GM12874 (cell line): Measurements from ENCODE around the gene FEM1B.

ENCODE experiments used
- TF ChIP-seq, protein P1 (sequence below): IDR thresholded peaks from 2 replicates; pipeline ENCODE4 v1.5.1; 2011; ENCODE audit warnings: low read depth, mild to moderate bottlenecking, control low read depth, low read length, moderate library complexity; ENCODE audit not compliant: insufficient read depth

Gene FEM1B

DNA sequence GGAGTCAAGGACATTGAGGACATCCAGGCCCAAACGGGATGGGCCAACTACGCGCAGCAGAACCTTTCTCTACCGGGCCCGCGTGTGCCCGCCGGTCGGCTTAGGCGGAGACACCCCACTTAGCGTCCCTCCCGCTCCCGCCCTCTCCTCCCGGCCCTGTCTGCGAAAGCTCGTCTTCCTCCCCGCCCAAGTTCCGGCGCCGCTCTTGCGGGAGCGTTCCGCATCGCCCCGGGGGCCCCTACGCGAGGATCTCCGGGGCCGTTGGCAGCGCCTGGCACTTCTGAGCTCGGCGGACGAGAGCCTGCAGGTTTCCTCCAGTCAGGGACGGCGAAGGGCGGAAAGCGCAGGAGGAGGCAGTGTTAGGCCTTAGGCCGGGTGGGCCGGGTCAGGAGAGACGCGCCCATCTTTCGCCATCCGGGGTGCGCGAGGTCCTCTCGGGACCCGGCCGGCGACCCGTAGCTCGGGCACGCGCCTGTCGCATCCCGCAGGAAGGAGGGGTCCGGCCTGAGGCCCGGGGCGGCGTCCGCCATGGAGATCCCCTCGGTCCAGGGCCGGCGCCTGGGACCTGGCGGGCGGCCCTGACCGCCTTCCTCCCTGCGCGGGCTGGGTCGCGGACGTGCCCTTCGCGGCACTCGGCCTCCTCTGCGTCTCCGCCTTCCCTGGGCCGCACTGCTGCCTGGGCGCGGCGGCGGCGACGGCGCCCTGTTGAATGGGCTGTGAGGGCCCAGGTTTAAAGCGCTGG is at the start of gene FEM1B:
Gene FEM1B (plus strand): TSS at position 143 of the 742 bp plus-strand sequence. CDS start 673 bp downstream, outside the sequence.
- TF ChIP-seq, protein P1, sequence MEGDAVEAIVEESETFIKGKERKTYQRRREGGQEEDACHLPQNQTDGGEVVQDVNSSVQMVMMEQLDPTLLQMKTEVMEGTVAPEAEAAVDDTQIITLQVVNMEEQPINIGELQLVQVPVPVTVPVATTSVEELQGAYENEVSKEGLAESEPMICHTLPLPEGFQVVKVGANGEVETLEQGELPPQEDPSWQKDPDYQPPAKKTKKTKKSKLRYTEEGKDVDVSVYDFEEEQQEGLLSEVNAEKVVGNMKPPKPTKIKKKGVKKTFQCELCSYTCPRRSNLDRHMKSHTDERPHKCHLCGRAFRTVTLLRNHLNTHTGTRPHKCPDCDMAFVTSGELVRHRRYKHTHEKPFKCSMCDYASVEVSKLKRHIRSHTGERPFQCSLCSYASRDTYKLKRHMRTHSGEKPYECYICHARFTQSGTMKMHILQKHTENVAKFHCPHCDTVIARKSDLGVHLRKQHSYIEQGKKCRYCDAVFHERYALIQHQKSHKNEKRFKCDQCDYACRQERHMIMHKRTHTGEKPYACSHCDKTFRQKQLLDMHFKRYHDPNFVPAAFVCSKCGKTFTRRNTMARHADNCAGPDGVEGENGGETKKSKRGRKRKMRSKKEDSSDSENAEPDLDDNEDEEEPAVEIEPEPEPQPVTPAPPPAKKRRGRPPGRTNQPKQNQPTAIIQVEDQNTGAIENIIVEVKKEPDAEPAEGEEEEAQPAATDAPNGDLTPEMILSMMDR = no peak

DNA sequence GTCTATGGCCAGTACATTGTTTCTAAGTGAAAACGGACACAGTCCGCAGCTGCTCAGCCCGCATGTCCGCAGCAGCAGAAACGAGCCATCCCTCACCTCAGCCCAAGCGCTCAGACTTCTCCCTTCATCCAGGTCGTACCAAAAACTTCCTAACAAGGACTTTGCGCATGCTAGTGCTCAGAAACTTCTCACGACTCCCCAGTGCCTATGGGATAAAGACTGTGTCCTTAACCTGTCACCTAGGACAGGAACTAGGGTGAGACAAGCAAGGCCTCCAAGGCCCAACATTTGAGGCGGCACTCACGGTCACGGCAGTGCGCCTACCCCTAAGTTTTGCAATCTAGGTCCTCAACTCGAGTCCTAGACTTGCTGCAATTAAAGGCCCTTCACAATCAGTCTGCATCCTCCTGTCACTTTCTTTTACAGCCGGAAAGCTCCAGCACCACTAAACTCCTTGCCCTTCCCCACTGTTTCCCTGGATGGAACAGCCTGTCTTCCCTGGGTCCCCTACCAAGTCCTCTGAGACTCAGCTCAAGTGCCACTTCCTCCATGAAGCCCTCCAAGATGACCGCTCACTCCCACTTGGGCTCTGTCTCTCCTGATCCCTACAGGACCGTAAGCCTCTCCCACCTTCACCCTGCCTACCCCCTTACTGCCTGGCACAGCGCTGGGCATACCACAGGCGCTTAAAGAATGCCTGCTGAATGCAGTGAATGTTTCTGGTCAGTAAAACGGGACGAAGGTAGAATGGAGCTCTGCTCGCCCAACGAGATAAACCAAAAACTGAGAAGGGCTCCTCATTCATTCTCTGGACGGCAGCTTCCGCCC is 49.2 kb upstream of the FEM1B start:
- TF ChIP-seq, protein P1 = no peak

DNA sequence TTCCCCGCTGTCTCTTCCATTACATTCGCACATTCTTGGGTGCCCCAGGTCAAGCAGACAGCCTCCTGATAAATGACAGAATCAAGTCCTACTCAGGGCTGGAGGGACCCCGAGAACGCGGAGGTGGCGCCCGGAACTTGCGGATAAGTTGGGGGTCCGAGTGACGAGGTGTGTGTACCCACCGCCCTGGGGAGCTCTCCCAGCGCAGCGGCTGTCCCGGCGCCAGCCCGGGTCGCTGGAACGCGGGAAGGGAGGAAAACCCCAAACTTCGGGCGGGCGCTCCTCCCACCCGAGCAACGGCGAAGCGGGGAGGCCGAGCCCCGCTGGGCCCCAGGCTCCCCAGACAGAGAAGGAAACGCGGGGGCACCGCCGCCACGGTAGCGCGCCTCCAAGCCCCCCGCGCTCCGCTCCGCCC is 48.6 kb upstream of the FEM1B start:
- TF ChIP-seq, protein P1 = no peak

DNA sequence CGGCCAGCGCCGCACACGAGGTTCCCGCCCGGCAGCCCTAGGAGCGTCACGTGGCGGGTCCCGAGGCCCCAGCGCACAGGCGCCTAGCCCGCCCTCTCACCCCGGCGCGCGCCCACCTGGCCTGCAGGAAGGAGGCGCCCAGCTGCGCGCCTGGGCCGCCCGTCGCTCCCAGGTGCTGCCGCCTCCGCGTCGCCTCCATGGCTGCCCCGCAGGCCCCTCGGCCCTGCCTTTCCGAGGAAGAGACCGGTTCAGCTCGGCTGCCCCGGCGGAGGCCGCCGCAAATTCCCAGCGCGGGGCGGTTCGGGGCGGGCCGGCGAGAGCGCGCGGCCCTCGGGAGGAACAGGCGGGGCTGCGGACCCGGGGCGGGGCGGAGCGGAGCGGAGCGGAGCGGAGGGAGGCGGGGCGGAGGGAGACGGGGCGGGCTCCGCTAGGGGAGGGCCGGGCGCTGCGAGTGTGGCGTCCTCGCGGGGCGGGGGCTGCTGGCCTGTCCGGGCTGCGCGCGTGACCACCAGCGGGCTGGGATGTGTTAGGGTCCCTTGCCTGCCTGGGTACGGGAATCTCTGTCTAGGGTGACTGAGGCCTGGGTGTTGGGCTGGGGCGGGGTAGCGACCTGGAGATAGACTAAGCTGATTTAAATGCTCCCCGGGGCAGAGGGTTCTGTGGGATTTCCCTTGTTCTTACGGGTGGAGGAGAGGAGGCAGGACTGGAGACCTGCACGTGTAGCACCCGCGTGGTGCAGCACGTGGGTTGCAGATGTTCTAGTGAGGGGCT is 48.0 kb upstream of the FEM1B start, which contains the start of gene CLN6:
Gene CLN6 (minus strand): TSS at position 343 of the 771 bp plus-strand sequence. CDS start 144 bp downstream, at position 199.
- TF ChIP-seq, protein P1 = 0 out of 2 replicates have a peak, but pooled peaks have one; percentile 1

DNA sequence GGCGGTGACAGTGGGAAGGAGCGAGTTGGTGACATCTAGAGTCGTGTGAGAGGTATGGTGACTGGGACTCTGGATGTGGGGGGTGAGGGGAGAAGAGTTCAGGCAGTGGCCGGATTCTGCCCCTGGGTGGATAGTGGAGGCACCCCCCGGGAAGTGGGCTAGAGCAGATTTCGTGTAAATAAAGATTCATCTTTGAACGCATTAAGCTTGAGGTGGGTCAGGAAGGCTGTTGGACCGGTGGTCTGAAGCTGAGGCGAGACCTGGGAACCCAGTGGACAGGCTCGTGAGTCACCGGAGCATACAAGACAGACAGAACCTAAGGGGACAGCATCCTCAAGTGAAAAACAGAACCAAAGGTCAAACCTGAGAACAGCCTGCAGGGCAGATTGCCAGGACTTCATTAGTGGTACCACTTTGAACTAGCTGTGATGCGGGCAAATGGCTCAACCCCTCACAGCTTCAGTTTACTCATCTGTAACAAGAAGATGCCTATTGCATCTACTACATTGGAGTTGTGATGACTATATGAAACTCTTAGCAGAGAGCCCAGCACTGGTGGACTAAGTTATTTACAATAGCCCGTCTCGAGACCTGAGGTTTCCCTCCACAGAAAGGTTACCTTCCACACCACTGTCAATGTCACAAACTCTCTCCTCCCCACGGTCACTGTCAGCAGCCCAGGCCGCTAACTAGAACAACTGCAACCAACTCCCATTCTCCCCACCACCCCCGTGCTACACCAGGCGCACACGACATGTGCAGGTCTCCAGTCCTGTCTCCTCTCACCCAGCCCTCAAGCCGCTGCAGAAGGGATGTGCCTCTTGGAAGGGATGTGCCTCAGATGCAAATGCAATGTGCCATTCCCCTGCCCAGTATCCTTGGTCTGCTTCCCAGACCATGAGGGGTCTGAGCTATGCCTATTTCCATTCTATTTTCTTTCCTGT is 47.1 kb upstream of the FEM1B start:
- TF ChIP-seq, protein P1 = no peak

DNA sequence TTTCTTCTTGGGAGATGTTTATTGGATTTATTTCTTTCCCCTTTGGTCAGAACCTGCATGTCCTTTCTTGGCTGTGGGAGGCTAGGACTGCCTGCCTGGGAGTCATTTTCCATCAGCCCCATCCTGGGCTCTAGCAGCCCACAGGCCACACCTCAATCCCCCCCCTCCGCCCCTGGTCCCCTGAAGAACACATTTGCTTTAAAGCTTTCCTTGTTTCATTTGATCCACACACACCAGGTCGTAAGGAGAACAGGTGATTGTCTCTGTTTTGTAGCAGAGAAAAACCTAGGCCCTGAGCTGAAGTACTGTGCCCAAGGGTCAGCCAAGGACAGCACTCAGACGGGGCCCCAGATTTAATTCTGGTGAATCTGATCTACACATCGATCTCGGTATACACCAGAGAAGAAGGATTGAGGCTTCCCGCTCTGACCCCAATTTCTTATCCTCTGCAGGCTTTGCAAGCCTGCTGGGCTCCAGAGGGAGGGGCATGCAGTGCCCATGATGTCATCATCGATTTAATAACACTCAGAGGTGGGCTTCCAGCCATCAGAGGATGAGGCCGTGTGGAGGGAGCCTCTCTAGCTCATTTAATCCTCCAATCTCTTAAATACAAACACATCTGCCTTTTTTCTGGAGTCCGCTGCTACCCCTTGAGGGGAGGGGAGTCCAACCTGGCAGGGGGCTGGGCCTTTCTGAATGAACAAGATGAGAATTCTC is 46.3 kb upstream of the FEM1B start:
- TF ChIP-seq, protein P1 = no peak
